Natural killer cell (primary cell): ENCODE results near the gene SKAP2. TPM values are rescaled to one million over a fixed set of nuclear protein-coding genes. Genes with fewer than 3 reads are reported as not detected.

ENCODE experiments used
- ATAC-seq, 3 donors: fragments of 150-1000 bp in 2 of 3; fragments of 200-7000 bp in 1 of 3; cut with Tn5 transposase; 1 replicate in 1 of 3; 2 replicates in 2 of 3; pipeline ENCODE4 v1.10.0; 2021; ENCODE audit warnings: mild to moderate bottlenecking in 2 of 3, moderate library complexity in 2 of 3
- DNase-seq, 2 donors: peaks; one replicate each; pipeline versions ENCODE4 v3.0.0 to v3.0.0-alpha.2; 2013 to 2021; ENCODE audit warnings: mixed read lengths in 1 of 2
- H3K27ac ChIP-seq: one replicate; pipeline ENCODE4 v1.5.1; 2013; ENCODE audit warnings: mild to moderate bottlenecking, low read length
- H3K27me3 ChIP-seq: one replicate; pipeline ENCODE4 v1.6.1; 2013; ENCODE audit warnings: low read length; ENCODE audit not compliant: control insufficient read depth, insufficient read depth
- H3K36me3 ChIP-seq: one replicate; pipeline ENCODE4 v1.6.1; 2013; ENCODE audit warnings: low read length; ENCODE audit not compliant: control insufficient read depth, insufficient read depth
- H3K4me1 ChIP-seq: one replicate; pipeline ENCODE4 v1.6.1; 2013; ENCODE audit warnings: low read length; ENCODE audit not compliant: control insufficient read depth, insufficient read depth
- H3K4me3 ChIP-seq: one replicate; pipeline ENCODE4 v1.5.1; 2013; ENCODE audit warnings: low read length
- H3K9me3 ChIP-seq: one replicate; pipeline ENCODE4 v1.6.1; 2013; ENCODE audit warnings: low read length; ENCODE audit not compliant: control insufficient read depth, insufficient read depth
- H3K27ac Mint-ChIP-seq, 2 donors: one replicate each; pipeline ENCODE4 v1.8.0; 2022; ENCODE audit warnings: mild to moderate bottlenecking in 2 of 2, mixed read lengths in 2 of 2, moderate library complexity in 1 of 2
- H3K27me3 Mint-ChIP-seq, 2 donors: one replicate each; pipeline ENCODE4 v1.8.0; 2022; ENCODE audit warnings: low read depth in 2 of 2, mixed read lengths in 2 of 2
- H3K36me3 Mint-ChIP-seq: one replicate; pipeline ENCODE4 v1.8.0; 2022; ENCODE audit warnings: mixed read lengths
- H3K4me1 Mint-ChIP-seq, 2 donors: one replicate each; pipeline ENCODE4 v1.8.0; 2022; ENCODE audit warnings: mixed read lengths in 2 of 2
- H3K4me3 Mint-ChIP-seq: one replicate; pipeline ENCODE4 v1.8.0; 2022; ENCODE audit warnings: mild to moderate bottlenecking, moderate library complexity, mixed read lengths
- H3K9me3 Mint-ChIP-seq, 2 donors: one replicate each; pipeline ENCODE4 v1.8.0; 2022; ENCODE audit warnings: mixed read lengths in 2 of 2
- WGBS: methylation state at CpG from one replicate; pipeline ENCODE4 v1.1.7; 2013; ENCODE audit warnings: missing lambda C conversion rate; ENCODE audit not compliant: insufficient coverage; 5-methylcytosine and 5-hydroxymethylcytosine counted together
- intact Hi-C: fragments of 100-400 bp; cut with micrococcal nuclease; formaldehyde crosslinking; loops from one replicate; pipeline ENCODE4 v1.14.2; 2022
- total RNA-seq, 4 donors: library from RNA; stranded (reverse); fragments of 120-200 nt in 1 of 4; gene quantifications; one replicate each; pipeline versions ENCODE4 v1.2.3 to v1.2.4, GENCODE V29; 2013 to 2022
- TF ChIP-seq, protein P1 (sequence below): fragments of 200-600 bp; IDR thresholded peaks from one replicate; pipeline ENCODE4 v1.8.0; 2022; ENCODE audit warnings: antibody characterized with exemption

The SKAP2 gene
- total RNA-seq, 3 donors from 2014 or later (not counting 1 experiment from before 2014, with no cell fraction given), result 26.8 to 42.4 (median 35.1) TPM

DNA sequence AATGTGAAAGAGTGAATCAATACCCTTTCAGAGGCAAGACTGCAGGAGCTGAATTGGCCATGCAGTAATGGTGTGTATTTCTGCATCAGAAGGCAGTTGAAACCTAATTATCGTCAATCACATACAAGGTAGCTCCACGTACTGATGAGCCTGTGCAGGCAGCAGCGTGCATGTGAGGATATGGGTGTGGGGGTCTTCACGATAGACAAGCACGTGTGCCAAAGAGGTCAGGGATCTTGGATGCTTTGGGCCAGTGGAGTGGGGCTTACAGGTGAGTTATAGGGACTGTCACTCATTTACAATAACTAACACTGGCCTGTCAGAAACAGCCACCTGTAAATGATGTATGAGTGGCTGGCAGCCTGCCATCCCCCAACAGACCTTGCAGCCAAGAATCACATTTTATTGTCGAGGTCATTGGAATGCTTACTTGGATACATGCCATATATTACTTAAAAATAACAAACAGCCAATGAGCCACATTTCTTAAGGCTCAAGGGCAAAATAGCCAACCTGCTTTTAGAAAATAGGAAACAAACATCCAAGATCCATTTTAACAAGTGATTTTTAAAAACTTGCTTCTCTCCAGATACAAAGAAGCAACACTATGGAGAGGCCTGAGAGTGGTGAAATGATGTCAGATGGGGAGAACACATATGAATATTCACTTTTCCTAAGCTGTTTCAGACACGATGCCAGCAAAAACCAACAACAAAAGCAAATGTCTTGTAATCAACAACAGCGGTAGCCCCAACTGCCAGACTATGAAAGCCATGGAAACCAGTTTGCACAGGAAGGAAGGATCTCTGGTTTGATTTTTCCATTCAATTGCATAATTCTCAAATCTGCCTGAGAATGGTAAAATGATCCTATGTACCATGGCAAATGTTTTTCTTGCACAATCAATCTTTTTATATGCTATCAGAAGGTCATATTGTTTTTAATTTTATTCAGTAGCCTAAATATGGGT lies 210.7 kb downstream of the SKAP2 start:
- WGBS, result 62% methylated on average over 6 of the region's 8 CpGs
- H3K27me3 ChIP-seq, result no peaks in the 10 kb centered on the region

GRCh38 chr7:26652401-26653100 lies 211.8 kb downstream of the SKAP2 start:
- intact Hi-C loops, result no loop called here
- Histone ChIP-seq H3K27me3 (no peaks in the 10 kb centered on the region), H3K4me1 (no peaks in the 10 kb centered on the region), H3K4me3 (no peak overlapping the region), H3K9me3 (no peaks in the 10 kb centered on the region), H3K36me3 (no peaks in the 10 kb centered on the region), H3K27ac (no peak overlapping the region)
- WGBS, result 85% methylated on average over 7 of the region's 8 CpGs
- H3K4me1 Mint-ChIP-seq, result no peaks in the 10 kb centered on the region
- no peak overlapping the region for H3K27ac Mint-ChIP-seq
- H3K4me3 Mint-ChIP-seq, result no peak overlapping the region
- H3K9me3 Mint-ChIP-seq, result no peaks in the 10 kb centered on the region
- TF ChIP-seq, protein P1, sequence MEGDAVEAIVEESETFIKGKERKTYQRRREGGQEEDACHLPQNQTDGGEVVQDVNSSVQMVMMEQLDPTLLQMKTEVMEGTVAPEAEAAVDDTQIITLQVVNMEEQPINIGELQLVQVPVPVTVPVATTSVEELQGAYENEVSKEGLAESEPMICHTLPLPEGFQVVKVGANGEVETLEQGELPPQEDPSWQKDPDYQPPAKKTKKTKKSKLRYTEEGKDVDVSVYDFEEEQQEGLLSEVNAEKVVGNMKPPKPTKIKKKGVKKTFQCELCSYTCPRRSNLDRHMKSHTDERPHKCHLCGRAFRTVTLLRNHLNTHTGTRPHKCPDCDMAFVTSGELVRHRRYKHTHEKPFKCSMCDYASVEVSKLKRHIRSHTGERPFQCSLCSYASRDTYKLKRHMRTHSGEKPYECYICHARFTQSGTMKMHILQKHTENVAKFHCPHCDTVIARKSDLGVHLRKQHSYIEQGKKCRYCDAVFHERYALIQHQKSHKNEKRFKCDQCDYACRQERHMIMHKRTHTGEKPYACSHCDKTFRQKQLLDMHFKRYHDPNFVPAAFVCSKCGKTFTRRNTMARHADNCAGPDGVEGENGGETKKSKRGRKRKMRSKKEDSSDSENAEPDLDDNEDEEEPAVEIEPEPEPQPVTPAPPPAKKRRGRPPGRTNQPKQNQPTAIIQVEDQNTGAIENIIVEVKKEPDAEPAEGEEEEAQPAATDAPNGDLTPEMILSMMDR, result no peak
- H3K27me3 Mint-ChIP-seq, result no peaks in the 10 kb centered on the region
- no peak for DNase-seq
- no peak for ATAC-seq
- H3K36me3 Mint-ChIP-seq, result no peaks in the 10 kb centered on the region

More for the DNA sequence above, 210.7 kb downstream of the SKAP2 start:
- H3K27ac ChIP-seq, result no peak overlapping the region
- H3K27ac Mint-ChIP-seq, result no peak overlapping the region
- no peaks in the 10 kb centered on the region for H3K36me3 Mint-ChIP-seq
- no peak for DNase-seq
- H3K9me3 Mint-ChIP-seq, result no peaks in the 10 kb centered on the region
- H3K36me3 ChIP-seq, result no peaks in the 10 kb centered on the region
- H3K4me1 Mint-ChIP-seq, result no peaks in the 10 kb centered on the region
- ATAC-seq, result no peak
- H3K27me3 Mint-ChIP-seq, result no peaks in the 10 kb centered on the region
- TF ChIP-seq, protein P1, result no peak
- H3K4me1 ChIP-seq, result no peaks in the 10 kb centered on the region
- H3K4me3 ChIP-seq, result no peak overlapping the region
- no peaks in the 10 kb centered on the region for H3K9me3 ChIP-seq
- intact Hi-C loops, result no loop called here
- no peak overlapping the region for H3K4me3 Mint-ChIP-seq

DNA sequence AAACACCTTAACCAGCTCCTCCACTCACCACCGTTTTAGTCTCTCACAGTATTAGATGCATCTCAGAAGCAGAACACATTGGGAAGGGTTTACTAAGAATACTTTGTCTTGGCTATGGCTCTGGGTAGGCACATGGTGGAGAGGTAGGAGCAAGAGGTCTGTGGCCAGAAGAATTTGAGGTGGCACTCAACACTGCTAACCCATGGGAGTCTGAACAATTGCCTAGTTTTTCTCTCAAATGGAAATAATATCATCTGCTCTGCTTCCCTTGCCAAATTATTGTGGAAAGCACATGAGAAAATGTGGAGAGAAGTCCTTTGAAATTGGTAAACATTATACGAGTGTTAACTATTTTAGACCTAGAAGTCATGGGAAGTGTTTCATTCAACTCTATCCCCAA lies 214.3 kb downstream of the SKAP2 start:
- DNase-seq, result no peak

More for the DNA sequence above, 214.3 kb downstream of the SKAP2 start:
- no peak for ATAC-seq
- TF ChIP-seq, protein P1, result no peak
- no peaks in the 10 kb centered on the region for H3K4me1 ChIP-seq
- no peaks in the 10 kb centered on the region for H3K9me3 Mint-ChIP-seq
- H3K4me1 Mint-ChIP-seq, result no peaks in the 10 kb centered on the region
- no peaks in the 10 kb centered on the region for H3K27me3 ChIP-seq
- H3K9me3 ChIP-seq, result no peaks in the 10 kb centered on the region
- no peak overlapping the region for H3K27ac Mint-ChIP-seq
- intact Hi-C loops, result no loop called here
- H3K36me3 ChIP-seq, result no peaks in the 10 kb centered on the region
- no peak overlapping the region for H3K4me3 Mint-ChIP-seq
- no CpG with 5 or more reads among the region's 2 CpGs for WGBS
- H3K27ac ChIP-seq, result no peak overlapping the region
- H3K27me3 Mint-ChIP-seq, result no peaks in the 10 kb centered on the region
- no peak overlapping the region for H3K4me3 ChIP-seq
- no peaks in the 10 kb centered on the region for H3K36me3 Mint-ChIP-seq
